Jurkat, Clone E6-1 (cell line): Measurements from ENCODE around the gene MYBBP1A.

Experiments
- DNase-seq: peaks from one replicate; pipeline ENCODE4 v3.0.0-alpha.2; 2011; ENCODE audit warnings: low read depth, low spot score
- H3K4me3 ChIP-seq: 2 replicates; pipeline ENCODE4 v1.5.1; 2011; ENCODE audit warnings: mild to moderate bottlenecking, low read length, control low read depth, moderate library complexity

MYBBP1A gene

DNA sequence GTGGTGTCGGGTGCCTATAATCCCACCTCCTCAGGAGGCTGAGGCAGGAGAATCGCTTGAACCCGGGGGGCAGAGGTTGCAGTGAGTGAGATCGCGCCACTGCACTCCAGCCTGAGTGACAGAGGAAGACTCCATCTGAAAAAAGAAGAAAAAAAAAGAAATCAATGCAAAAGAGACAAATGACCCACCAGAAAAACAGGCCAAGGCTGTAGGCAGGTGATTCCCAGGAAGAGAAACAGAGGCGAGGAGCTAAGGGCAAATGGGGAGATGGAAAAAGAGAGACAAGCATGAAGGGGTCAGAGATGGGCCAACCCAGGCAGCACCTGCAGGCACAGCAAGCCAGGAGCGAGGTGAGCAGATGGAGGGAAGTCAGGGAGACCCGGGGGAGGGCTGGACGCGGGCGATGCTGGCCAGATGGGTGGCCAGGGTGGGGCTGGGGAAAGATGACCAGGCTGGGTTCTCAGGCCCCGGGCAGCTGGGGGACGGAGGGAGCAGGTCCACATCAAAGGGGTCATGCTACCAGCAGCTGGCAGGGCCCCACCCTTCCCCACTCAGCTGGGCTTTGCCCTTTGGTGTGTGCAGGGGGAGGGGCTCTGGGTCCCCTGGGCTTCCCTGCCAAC, 25.5 kb downstream of the MYBBP1A start:
- H3K4me3 ChIP-seq: no peak overlapping the region
- DNase-seq: no peak

DNA sequence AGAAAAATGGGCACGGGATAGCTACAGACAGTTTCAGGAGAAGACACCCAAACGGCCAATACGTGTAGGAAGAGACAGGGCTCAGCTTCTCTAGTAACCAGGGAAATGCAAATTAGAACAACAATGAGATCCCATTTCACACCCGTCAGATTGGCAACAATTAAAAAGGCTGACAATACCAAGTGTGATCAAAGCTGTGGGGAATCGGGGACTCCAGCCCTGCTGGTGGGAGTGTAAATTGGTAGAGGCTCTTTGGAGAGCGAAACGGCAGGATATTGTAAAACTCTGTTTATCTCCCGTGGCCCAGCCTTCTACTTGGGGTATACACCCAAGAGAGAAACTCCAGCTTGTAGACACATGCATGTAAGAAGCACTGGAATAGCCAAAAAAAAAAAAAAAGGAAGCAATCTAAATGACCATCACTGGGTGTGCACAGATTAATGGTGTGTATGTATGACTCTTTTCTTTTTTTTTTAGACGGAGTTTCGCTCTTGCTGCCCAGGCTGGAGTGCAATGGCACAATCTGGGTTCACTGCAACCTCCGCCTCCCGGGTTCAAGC, 27.5 kb downstream of the MYBBP1A start:
- H3K4me3 ChIP-seq: no peak overlapping the region
- no peak for DNase-seq

DNA sequence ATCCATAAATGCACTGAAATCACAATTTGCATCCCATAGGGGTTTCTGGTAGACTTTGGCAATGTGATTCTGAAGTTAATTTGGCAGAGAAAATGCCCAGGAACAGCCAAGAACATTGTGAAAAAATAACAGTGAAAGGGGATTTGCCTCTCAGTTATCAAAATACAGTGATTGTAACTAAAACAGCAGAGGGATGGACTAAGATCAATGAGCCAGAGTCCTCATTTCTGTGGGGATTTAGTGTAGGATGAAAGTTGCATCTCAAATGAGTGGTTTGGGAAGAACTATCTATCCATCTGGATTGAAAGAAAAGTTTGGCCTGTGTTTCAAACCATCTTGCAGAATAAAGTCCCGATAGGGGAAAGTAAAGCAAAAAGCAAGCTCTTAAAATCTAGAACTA, 28.1 kb downstream of the MYBBP1A start:
- H3K4me3 ChIP-seq: no peak overlapping the region
- DNase-seq: no peak

DNA sequence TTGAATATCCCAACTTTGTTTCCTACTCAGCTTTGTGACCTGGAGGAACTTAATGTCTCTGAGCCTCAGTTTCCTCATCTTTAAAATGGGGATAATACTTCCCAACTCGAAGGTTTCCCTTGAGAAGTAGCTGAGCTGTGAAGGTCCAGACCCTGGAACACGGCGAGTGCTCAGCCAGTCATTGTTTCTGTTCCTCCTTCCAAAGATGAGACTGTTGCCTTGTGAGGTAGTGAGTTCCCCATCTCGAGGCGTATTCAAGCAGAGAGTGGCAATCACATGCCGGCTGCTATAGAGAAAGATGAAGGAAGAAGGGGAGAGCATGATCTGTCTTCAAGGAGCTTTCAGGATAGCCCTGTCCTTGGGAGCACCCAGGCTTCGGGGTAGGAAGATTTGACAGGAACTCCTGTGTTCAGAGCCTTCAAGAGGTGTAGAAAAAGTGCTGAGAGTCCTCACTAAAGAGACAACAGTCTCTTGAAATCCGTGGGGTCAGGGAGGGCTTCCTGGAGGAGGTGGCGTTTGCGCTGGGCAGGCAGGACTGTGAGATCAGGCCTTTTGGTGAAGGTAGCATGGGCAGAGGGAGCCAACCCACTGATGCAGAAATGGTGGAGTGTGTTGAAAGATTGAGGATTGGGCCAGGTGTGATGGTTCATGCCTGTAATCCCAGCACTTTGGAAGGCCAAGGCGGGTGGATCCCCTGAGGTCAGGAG, 29.3 kb downstream of the MYBBP1A start:
- DNase-seq: no peak
- no peak overlapping the region for H3K4me3 ChIP-seq

DNA sequence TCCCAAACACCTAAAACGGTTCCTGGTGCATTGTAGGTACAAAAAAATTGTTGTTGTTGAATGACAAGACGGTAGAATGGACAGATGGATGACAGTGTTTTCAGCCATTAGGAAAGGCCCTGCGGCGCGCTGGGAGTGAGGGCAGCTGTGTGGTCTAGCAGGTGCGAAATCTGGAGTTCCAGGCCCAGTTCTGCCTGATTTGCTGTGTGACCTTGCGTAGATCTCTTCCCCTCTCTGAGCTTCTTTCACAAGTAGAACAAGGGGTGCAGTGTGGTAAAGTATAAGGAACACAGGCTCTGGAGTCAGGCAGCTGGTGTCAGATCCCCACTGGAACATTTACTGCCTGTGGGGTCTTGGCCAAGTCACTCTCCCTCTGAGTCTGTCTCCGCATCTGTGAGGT, 31.2 kb downstream of the MYBBP1A start:
- no peak overlapping the region for H3K4me3 ChIP-seq
- DNase-seq: no peak

DNA sequence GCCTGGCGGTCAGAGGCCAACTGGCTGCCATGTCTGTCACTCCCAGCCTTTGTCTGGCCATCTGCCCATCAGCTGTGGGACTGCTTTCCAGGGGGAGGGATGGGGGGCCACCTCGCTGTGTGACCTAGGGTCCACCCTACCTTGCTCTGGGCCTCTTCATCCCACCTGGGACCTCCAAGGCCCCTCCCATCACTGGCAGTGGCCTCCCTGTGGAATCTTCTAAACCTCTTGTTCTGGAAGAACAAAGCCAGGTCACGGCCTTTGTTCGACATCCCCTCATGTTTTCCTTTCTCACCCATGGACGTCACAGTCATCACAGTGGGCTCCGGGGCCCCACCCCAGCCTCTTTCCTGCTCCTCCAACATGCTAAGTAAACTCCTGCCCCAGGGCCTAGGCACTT, 32.5 kb downstream of the MYBBP1A start:
- H3K4me3 ChIP-seq: no peak overlapping the region
- DNase-seq: no peak

DNA sequence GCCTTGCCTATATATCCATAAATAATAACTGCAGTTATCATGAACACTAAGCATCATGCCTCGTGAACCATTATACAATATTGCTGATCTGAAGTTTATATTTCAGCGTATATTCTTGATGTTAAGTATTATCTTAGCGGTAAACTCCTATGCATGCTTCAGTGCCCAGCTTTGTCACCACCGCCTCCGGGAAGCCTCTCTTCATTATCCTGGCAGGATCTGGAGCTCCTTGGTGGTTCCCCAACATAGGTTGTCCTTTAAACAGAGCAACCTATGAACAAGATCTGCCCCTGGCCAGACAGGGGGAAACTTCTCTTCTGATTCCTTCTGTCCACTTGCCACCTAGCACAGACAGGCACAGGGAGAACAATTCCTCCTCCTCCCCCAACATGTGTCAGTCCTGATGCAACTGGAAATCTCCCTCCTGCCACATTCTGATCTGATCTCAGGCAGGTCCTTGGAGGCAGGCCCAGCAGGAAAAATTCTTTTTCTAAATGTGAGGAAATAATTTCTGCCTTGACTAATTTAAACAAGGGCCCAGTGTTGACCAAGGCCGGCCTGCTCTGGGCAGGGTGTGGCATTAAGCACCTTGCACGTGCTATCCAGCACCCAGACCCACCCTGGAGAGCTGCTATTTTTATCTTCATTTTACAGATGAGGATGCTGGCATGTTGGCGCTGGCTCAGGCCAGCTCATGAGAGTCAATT, 34.1 kb downstream of the MYBBP1A start:
- DNase-seq: no peak
- no peak overlapping the region for H3K4me3 ChIP-seq

DNA sequence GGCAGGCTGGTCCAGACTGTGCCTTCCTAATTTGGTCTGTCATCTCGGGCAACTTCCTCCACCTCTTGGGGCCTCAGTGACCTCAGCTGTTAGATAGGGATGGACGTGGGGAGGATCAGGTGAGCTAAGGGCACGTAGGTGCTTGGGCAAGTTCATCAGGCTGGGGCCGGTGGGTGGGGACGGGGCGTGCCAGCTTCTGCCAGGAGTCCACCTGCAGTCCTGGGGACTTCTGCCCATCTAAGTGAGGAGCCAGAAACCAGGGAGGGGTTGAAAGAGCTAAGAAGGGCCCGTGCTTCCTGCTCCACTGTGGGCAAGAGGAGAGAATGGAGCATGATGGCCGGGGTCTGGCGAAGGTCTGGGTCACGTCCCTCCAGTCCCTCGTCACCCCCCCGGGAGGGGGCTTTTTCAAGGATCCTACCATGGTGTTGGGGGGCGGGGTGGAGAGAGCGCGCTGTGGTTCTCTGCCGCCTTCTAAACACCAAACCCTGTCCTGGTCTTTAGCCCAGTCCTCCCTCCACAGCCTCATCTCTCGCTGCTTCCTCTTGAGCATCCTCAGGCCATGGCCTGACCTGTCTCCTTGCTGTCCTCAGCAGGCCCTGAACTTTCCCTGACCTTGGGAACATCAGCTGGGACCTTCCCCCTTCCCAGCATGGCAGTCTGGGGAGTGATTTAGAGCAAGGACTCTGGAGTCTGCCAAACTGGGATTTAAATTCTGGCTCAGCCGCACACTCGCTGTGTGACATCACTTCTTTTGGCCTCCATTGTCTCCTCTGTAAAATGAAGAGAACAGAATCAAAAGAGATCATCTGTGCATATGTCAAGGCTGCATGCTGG, 34.9 kb downstream of the MYBBP1A start:
- DNase-seq: no peak
- H3K4me3 ChIP-seq: no peak overlapping the region

DNA sequence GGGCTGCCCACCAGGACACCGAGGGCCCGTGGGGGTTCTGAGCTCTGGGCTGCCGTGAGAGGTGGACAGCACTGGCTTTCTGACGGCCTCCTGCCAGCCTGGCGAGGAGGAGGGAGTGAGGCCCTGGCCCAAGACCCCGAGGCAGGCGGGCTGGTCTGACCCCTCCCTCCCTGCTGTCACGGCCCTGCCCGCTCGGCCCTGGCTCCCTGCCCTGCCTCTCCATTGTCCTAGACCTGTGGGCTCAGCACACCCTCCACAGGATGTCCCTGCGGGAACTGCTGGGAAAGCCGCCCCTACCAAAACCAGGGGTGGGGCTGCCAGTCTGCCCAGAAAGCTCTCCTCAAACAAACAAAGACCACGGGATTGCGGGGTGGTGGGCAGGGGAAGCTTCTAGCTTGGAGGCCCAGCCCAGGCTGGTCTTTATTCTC, 35.8 kb downstream of the MYBBP1A start:
- no peak overlapping the region for H3K4me3 ChIP-seq

DNA sequence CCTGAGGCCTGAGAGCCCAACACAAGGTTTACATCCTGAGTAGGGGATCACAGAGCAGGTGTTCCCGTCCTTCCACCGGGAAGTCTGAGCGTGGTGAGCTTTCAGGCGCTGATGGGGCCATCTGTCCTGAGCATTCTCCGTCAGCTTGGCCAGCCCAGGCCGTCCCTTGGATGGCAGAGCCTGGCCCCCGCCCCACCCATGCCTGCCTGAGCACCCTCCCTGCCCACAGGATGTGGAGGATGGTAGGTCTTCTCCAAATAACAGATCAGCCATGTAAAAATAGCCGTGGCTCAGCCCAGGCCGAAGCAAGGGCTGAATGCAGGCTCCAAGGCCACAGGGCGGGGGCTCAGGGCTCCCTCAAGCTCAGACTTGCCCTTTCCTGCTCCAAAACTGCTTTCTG, 36.3 kb downstream of the MYBBP1A start:
- no peak overlapping the region for H3K4me3 ChIP-seq
- DNase-seq: no peak

More for the DNA sequence above, 35.8 kb downstream of the MYBBP1A start:
- no peak for DNase-seq

DNA sequence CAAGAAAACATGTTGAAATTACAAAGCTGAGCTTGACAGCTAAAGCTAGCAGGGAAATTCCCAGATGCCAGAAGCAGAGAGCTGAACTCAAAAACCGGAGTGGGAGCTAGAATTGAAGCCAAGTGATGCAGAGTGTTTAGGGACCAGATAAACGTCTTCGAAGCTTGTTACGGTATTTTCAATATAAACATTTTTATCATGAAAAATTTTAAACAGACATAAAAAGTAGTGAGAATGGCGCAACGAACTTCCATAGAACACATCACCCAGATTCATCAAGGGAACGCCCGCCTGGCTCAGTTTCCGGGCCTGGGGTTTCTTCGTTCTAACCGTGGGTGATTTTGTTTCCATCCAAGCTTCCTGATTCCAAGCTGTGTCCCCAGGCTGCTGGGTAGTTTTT, 38.4 kb downstream of the MYBBP1A start:
- no peak overlapping the region for H3K4me3 ChIP-seq

DNA sequence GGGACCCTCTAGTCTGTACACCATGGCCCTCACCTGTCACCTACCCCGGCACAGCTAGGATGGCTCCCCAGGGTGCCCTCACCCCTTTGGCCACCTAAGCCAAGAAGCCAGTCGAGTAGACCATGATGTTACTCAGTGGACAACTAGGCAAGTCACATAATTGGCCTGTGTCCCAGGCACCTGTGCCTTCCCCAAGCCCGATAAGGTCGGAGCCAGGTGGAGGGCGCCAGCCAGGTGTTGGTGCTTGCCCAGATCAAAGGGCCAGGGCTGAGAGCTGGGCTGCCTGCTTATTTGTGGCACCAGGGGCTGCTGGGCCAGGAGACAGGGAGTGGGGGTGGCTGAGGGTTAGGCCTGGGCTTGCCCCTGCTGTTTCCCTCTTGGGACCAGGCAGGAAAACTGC, 39.7 kb downstream of the MYBBP1A start:
- no peak overlapping the region for H3K4me3 ChIP-seq
- DNase-seq: no peak

More for the DNA sequence above, 38.4 kb downstream of the MYBBP1A start:
- DNase-seq: no peak

DNA sequence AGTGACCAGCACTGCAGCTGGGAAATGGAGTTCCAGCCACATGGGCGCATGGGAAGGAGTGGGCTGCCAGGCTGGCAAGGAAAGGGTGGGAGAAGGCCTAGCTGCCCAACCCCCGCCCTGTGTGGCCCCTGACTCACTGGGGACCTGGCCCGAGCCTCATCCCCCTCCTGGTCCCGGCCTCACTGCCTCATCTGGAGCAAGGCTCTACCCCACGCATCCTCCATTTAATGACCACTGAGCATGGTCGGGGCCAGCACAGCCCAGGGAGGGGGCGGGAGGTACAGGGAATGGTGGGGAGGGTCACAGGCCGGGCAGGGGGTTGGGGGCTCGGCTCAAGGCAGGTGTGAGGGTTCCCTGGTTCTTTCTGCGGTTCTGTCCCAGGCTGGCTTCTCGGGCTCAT, 40.4 kb downstream of the MYBBP1A start:
- no peak for DNase-seq
- no peak overlapping the region for H3K4me3 ChIP-seq

DNA sequence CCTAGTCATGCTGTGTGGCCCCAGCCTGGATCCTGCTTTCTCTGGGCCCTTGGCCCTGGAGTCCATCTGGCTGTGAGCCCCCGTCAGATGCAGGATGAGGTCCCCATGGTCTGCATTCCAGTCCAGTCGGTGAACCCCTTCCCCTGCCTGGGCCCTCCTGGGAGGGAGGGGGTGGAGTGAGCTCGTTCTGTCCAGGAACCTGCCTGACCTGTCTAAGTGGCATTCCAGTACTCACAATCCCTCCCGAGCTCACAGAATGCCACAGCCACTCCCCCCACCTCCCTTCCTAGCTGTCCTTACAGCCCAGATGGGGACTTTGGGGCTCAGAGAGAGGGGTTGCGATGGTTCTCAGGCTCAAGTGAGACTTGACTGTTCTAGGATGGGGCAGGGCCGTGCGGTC, 41.0 kb downstream of the MYBBP1A start:
- no peak for DNase-seq
- H3K4me3 ChIP-seq: no peak overlapping the region

DNA sequence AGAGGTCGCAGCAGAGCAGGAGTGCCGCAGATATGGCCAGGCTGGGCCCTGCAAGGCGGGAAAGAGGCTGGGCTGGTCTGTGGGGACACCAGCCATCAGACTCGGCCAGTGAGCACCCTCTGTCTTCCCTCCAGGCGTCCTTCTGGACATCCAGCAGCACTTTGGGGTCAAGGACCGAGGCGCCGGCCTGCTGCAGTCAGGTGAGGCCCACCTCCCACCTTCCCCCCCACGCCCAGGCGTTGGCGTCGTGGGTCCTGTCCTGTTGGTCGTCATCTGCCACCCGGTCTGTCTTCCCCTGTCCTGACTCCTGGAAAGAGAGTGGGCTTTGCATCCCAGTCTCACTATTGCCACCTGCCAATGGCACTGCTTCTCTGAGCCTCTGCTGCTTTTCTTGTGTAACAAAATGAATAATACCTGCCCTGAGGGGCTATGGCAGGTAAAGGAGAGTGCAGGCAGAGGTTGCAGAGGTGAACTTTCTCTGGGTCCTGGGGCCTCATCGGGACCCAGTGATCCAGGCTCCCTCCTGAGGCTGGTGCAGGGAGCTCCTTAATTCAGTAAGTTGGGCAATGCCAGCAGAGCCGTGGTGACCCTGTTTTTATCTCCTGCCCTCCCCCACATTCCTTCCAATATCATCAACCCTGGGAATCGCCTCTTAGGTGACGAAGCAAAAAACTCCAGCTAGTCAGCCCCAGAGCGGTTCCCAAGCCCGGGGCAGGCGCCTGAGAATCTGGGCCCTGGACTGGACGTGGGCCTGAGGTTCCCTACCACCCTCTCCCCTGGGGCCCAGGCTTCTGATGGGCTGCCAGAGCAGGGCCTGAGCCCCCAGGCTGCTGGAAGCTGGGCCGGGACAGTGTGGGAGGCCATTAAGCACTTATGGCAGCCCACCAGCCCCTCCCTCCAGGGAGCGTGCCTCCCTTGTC, 41.8 kb downstream of the MYBBP1A start:
- no peak overlapping the region for H3K4me3 ChIP-seq
- DNase-seq: no peak

DNA sequence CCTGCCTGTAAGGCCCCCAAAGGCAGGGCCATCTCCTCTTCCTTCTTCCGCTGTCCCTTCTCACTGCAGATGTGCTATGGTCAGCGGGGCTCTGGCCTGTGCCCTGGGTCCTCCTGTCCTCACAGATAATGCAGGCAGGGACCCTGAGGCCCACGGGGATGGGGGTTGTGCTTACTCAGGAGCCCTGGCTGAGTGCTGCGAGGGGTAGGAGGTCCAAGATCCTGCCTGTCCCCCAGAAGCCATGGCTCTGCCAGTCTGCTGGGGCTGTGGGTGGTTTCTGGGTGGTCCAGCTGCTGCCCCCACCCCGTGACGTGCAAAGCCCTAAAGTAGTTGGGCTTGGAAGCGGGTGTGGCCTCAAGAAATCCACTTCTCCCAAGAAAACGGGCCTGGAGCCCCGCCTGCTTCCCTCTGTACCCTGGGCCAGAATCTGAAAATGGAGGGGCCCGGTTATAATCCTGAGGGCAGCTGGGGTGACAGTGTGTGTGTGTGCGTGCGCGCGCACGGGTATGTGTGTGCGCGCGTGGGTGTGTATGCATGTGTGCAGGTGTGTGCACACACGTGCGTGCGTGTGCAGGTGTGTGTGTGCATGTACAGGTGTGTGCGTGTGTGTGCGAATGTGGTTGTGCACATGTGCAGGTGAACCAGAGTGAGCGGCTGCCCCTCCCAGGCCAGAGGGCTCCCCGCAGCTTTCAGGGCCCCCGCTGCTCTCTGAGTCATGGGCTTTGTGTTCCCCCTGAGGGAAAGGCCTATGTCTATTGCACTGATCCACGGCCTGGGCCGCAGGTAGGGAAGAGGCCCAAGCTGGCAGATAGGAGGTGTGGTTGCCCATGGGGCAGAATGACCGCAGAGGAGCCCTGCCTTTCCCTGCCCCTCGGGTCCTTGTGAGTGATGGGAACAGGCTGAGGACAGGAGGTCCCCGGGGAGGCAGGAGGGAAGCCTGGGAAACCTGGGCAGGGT, 42.8 kb downstream of the MYBBP1A start:
- no peak overlapping the region for H3K4me3 ChIP-seq
- DNase-seq: no peak

DNA sequence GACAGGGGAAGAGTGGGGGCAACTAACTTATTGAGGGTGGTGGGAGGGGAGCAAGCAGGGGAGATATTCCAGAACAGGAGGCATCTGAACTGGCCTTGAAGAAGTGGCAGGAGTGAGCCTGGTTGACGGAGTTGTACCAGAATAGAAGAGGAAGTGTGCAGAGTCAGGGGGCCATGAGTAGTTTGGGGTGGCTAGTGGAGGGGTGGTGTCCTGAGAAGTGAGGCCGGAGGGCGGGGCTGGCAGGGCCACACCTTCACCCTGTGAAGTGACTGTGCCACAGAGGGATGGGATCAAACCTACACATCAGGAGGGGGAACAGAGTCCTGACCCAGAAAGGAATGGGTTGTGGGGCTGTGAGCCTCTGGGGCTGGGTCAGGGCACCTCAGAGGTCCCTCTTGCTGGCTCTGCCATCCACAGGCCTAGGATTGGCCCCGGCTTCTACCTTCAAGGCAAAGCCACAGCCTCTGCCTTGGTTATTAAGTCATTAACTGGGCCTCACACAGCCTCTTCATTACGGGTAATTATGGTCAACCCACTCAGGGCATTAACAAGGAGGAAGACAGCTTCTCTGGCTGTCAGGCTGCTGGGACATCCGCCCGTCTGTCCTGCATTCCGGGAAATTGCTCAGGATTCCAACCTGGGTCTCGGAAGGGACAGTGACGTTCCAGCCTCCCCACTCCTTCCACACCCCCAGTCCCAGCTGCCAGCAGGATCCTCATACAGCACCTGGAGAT, 43.8 kb downstream of the MYBBP1A start:
- no peak for DNase-seq
- no peak overlapping the region for H3K4me3 ChIP-seq
